GM23338 (cell line): ENCODE data around the gene LCP1.

Experiments
- CREB1 ChIP-seq: fragments of 250-450 bp; sonication (Bioruptor Pico); IDR thresholded peaks from 2 replicates; pipeline ENCODE4 v1.5.0; 2020; ENCODE audit warnings: low read depth, mild to moderate bottlenecking, moderate library complexity
- CTCF ChIP-seq, 2 experiments: fragments of 200-600 bp in 1 of 2; sonication (generic) in 1 of 2; conservative IDR thresholded peaks; 2 replicates each; pipeline versions ENCODE4 v1.5.1 to v1.6.1; 2016 to 2017; ENCODE audit warnings: antibody characterized with exemption in 2 of 2, low read depth in 2 of 2, mild to moderate bottlenecking in 2 of 2, moderate library complexity in 1 of 2
- EZH2 ChIP-seq: fragments of 200-600 bp; sonication (generic); IDR thresholded peaks from one replicate; pipeline ENCODE4 v1.8.0; 2017; ENCODE audit warnings: antibody characterized with exemption, mild to moderate bottlenecking, low read depth; ENCODE audit not compliant: unreplicated experiment
- EZH2phosphoT487 ChIP-seq: fragments of 200-600 bp; sonication (generic); IDR thresholded peaks from one replicate; pipeline ENCODE4 v1.8.1; 2018; ENCODE audit warnings: antibody characterized with exemption; ENCODE audit not compliant: unreplicated experiment
- JUNB ChIP-seq: IDR thresholded peaks from one replicate; pipeline ENCODE4 v1.6.1; 2016; ENCODE audit warnings: antibody characterized with exemption; ENCODE audit not compliant: unreplicated experiment
- NANOG ChIP-seq: IDR thresholded peaks from 2 replicates; pipeline ENCODE4 v1.6.1; 2016; ENCODE audit warnings: antibody characterized with exemption, borderline replicate concordance
- POLR2AphosphoS5 ChIP-seq: IDR thresholded peaks from 2 replicates; pipeline ENCODE4 v1.6.1; 2016; ENCODE audit warnings: antibody characterized with exemption, low read depth
- REST ChIP-seq: IDR thresholded peaks from one replicate; pipeline ENCODE4 v1.6.1; 2018; ENCODE audit warnings: antibody characterized with exemption; ENCODE audit not compliant: unreplicated experiment
- STAT1 ChIP-seq: IDR thresholded peaks from one replicate; pipeline ENCODE4 v1.6.1; 2016; ENCODE audit warnings: antibody characterized with exemption; ENCODE audit not compliant: unreplicated experiment
- ZNF462 ChIP-seq: fragments of 250-450 bp; sonication (Bioruptor Pico); IDR thresholded peaks from 2 replicates; pipeline ENCODE4 v1.5.0; 2020; ENCODE audit warnings: mild to moderate bottlenecking, moderate library complexity
- TF ChIP-seq, protein P1 (sequence below): IDR thresholded peaks from 2 replicates; pipeline ENCODE4 v1.6.1; 2016; ENCODE audit warnings: antibody characterized with exemption

GRCh38 chr13:46160065-46160464 lies 21.9 kb downstream of the LCP1 start:
- TF ChIP-seq NANOG = no peak
- TF ChIP-seq CTCF (conservative IDR thresholded peaks at IDR 0.05; ENCODE audit: low read depth in 2 of 2) = no peak
- TF ChIP-seq POLR2AphosphoS5 = no peak
- no peak for TF ChIP-seq EZH2phosphoT487
- no peak for TF ChIP-seq REST
- no peak for TF ChIP-seq EZH2
- TF ChIP-seq ZNF462 (CRISPR knock-in tag) = no peak
- no peak for TF ChIP-seq CREB1 (CRISPR knock-in tag)
- no peak for TF ChIP-seq JUNB
- TF ChIP-seq, protein P1, sequence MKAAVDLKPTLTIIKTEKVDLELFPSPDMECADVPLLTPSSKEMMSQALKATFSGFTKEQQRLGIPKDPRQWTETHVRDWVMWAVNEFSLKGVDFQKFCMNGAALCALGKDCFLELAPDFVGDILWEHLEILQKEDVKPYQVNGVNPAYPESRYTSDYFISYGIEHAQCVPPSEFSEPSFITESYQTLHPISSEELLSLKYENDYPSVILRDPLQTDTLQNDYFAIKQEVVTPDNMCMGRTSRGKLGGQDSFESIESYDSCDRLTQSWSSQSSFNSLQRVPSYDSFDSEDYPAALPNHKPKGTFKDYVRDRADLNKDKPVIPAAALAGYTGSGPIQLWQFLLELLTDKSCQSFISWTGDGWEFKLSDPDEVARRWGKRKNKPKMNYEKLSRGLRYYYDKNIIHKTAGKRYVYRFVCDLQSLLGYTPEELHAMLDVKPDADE = no peak
- TF ChIP-seq STAT1 = no peak
